Cardiac muscle cell (in vitro differentiated cells and primary cell): ENCODE data around the gene ADAMTSL1. TPM values are rescaled to one million over a fixed set of nuclear protein-coding genes. Genes with fewer than 3 reads are reported as not detected.
A peak's percentile ranks its signal among the peaks of the same experiment; 100 is the strongest.
"Not testable (repeated sequence)": the region's sequence is repeated elsewhere in the genome, so short reads cannot be mapped to it uniquely, and the experiment has no call there.

ENCODE experiments used
- DNase-seq, 2 donors: peaks; one replicate each; pipeline versions ENCODE4 v3.0.0 to v3.0.0-alpha.2; 2010 to 2017; ENCODE audit warnings: low read depth in 1 of 2, low spot score in 1 of 2
- H3K27ac ChIP-seq: fragments of 200-600 bp; sonication (generic); 2 replicates; pipeline ENCODE4 v1.5.1; 2016
- H3K27me3 ChIP-seq: fragments of 200-600 bp; sonication (generic); 2 replicates; pipeline ENCODE4 v1.6.0; 2016; ENCODE audit warnings: control low read depth
- H3K36me3 ChIP-seq: fragments of 200-600 bp; sonication (generic); 2 replicates; pipeline ENCODE4 v1.5.1; 2016; ENCODE audit warnings: control low read depth
- H3K4me1 ChIP-seq: fragments of 200-600 bp; sonication (generic); 2 replicates; pipeline ENCODE4 v1.8.1; 2017; ENCODE audit warnings: low read depth, mild to moderate bottlenecking, mixed run types
- H3K4me3 ChIP-seq: fragments of 200-600 bp; sonication (generic); 2 replicates; pipeline ENCODE4 v1.5.1; 2016; ENCODE audit warnings: mild to moderate bottlenecking
- H3K9me3 ChIP-seq: fragments of 200-600 bp; sonication (generic); 2 replicates; pipeline ENCODE4 v1.5.1; 2017; ENCODE audit warnings: low read depth, mild to moderate bottlenecking, control low read depth
- polyA plus RNA-seq: library from polyadenylated mRNA; unstranded; fragments of >200 nt; fragmentation: Nextera tagmentation; extraction: Ambion mirVana; gene quantifications from 2 replicates; pipeline ENCODE4 v1.2.1, GENCODE V29; 2016
- total RNA-seq: library from RNA; depleted of rRNA; stranded (reverse); fragments of >200 nt; gene quantifications from 2 replicates; pipeline ENCODE4 v1.2.3, GENCODE V29; 2016
- TF ChIP-seq, protein P1 (sequence below): IDR thresholded peaks from 2 replicates; pipeline ENCODE4 v1.5.1; 2012; ENCODE audit warnings: low read depth, mild to moderate bottlenecking, low read length

ADAMTSL1 gene
- total and polyA plus RNA-seq, 2 experiments from 2014 or later, result 12.6 to 63.0 TPM

- no peak overlapping the region for H3K4me3 ChIP-seq
- DNase-seq, result no peak
- no peaks in the 10 kb centered on the region for H3K27me3 ChIP-seq
- TF ChIP-seq, protein P1, sequence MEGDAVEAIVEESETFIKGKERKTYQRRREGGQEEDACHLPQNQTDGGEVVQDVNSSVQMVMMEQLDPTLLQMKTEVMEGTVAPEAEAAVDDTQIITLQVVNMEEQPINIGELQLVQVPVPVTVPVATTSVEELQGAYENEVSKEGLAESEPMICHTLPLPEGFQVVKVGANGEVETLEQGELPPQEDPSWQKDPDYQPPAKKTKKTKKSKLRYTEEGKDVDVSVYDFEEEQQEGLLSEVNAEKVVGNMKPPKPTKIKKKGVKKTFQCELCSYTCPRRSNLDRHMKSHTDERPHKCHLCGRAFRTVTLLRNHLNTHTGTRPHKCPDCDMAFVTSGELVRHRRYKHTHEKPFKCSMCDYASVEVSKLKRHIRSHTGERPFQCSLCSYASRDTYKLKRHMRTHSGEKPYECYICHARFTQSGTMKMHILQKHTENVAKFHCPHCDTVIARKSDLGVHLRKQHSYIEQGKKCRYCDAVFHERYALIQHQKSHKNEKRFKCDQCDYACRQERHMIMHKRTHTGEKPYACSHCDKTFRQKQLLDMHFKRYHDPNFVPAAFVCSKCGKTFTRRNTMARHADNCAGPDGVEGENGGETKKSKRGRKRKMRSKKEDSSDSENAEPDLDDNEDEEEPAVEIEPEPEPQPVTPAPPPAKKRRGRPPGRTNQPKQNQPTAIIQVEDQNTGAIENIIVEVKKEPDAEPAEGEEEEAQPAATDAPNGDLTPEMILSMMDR, result no peak
- H3K36me3 ChIP-seq, result no peaks in the 10 kb centered on the region
- no peak overlapping the region for H3K27ac ChIP-seq
- H3K4me1 ChIP-seq, result peaks cover 3% of the 10 kb centered on the region
- no peaks in the 10 kb centered on the region for H3K9me3 ChIP-seq
Measured at GRCh38 chr9:18926513-18926912, 452.6 kb downstream of the ADAMTSL1 start.

DNA sequence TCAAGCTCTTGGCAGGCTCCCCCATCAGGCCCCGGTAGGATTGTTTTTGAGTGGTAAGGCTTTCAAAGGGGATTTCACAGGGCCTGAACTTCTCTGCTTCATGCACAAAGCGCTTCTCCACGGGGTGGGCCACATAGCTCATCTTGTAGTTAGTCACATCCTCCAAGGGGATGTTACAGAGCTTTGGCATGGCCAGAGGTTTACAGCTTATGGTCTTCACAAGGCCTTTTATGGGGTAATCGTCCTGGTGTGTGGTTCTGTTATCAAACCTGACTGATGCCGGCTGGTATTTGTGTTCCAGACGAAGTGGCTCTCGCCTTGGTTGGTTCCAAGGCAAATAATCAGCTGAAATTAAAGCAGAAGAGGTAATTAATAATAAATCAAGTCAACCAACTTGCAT lies 454.8 kb downstream of the ADAMTSL1 start:
- Histone ChIP-seq H3K27me3 (no peaks in the 10 kb centered on the region), H3K4me3 (no peak overlapping the region), H3K27ac (no peak overlapping the region), H3K9me3 (no peaks in the 10 kb centered on the region), H3K4me1 (no peaks in the 10 kb centered on the region), H3K36me3 (no peaks in the 10 kb centered on the region)
- DNase-seq, result peak in 1 of 2 donors; percentile 69
- TF ChIP-seq, protein P1, result no peak

- not testable (repeated sequence) for H3K27me3 ChIP-seq, H3K4me3 ChIP-seq, H3K4me1 ChIP-seq, H3K36me3 ChIP-seq, DNase-seq, H3K9me3 ChIP-seq, H3K27ac ChIP-seq
Measured at GRCh38 chr9:18930611-18931010, 456.7 kb downstream of the ADAMTSL1 start.

GRCh38 chr9:18935541-18935940 lies 461.6 kb downstream of the ADAMTSL1 start:
- H3K4me3 ChIP-seq, result no peak overlapping the region
- H3K27ac ChIP-seq, result no peak overlapping the region
- H3K27me3 ChIP-seq, result no peaks in the 10 kb centered on the region
- TF ChIP-seq, protein P1, result no peak
- H3K4me1 ChIP-seq, result no peaks in the 10 kb centered on the region
- no peaks in the 10 kb centered on the region for H3K36me3 ChIP-seq
- DNase-seq, result no peak
- H3K9me3 ChIP-seq, result no peaks in the 10 kb centered on the region

DNA sequence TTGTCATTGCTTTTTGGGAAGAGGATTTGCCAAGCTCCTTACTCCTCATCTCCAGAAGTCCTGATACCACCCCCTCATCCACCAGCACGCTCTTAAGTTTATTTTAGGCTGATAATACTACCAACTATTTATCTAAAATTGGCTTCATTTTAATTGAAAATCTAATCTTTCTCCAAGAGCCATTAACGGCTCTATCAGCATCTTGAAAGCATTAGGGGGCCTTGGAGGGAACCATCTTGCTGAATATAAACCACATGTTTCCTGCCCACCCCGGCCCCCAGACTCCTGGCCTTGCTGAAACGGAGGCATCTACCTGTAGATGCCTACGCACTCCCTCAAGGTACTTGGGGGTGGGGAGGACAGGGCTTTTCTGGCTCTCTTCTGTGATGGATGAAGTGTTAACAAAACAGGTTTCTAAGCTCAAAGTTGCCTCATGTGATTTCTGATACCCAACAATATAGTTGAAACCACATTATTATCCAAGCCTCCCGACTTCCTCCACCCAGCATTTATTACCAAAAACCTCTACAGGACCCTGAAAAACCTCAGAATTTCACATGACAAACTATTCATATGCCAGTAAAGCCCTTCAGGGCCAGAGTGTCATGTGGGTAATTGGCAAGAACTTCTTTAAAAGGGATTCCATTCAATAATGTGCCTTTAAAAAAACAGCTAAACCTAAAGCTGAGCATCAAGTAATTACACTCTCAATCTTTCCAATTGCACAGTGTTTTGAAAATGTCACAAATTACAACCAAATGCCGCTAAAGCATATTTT lies 462.3 kb downstream of the ADAMTSL1 start:
- Histone ChIP-seq H3K4me1 (no peaks in the 10 kb centered on the region), H3K4me3 (no peak overlapping the region), H3K27ac (no peak overlapping the region), H3K9me3 (no peaks in the 10 kb centered on the region), H3K27me3 (no peaks in the 10 kb centered on the region), H3K36me3 (no peaks in the 10 kb centered on the region)
- TF ChIP-seq, protein P1, result no peak
- no peak for DNase-seq

DNA sequence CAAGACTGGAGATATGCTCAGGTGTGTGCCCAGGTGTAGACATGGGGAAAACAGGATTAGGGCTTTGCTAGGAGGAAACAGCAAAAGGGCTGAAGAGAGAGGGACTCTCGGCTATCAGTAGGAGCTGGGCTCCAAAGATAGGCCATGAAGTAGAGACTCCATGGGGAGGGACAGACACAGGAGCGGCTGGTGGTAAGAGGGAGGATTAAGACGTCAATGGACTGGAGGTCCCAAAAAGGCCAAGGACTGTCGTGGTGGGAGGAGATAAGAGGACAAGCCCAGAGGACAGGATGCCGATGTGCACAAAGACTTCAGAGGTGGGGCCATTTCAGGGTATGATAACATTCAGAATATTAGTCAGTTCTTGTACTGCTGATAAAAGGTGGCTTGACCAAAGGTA lies 466.0 kb downstream of the ADAMTSL1 start:
- H3K9me3 ChIP-seq, result no peaks in the 10 kb centered on the region
- no peak overlapping the region for H3K4me3 ChIP-seq
- no peaks in the 10 kb centered on the region for H3K27me3 ChIP-seq
- H3K36me3 ChIP-seq, result no peaks in the 10 kb centered on the region
- no peak overlapping the region for H3K27ac ChIP-seq
- TF ChIP-seq, protein P1, result no peak
- no peaks in the 10 kb centered on the region for H3K4me1 ChIP-seq
- DNase-seq, result no peak
